GM21515 (cell line): Measurements from ENCODE around the gene DPP8.
"Not testable (repeated sequence)": the region's sequence is repeated elsewhere in the genome, so short reads cannot be mapped to it uniquely, and the experiment has no call there.

ENCODE experiments used
- ATAC-seq: cut with Tn5 transposase; IDR thresholded peaks from one replicate; pipeline ENCODE4 v1.9.1; 2021; ENCODE audit not compliant: unreplicated experiment

The DPP8 gene

GRCh38 chr15:65405791-65406423, 111.6 kb downstream of the DPP8 start:
- no peak for ATAC-seq

GRCh38 chr15:65404186-65404872, 113.2 kb downstream of the DPP8 start:
- ATAC-seq = no peak

- ATAC-seq = no peak
Observed at GRCh38 chr15:65402961-65403360, 114.5 kb downstream of the DPP8 start.

GRCh38 chr15:65401611-65402240, 115.8 kb downstream of the DPP8 start:
- ATAC-seq = no peak

- no peak for ATAC-seq
Observed at GRCh38 chr15:65400760-65401610, 116.5 kb downstream of the DPP8 start.

GRCh38 chr15:65399997-65400396, 117.5 kb downstream of the DPP8 start:
- no peak for ATAC-seq

GRCh38 chr15:65399001-65399706, 118.3 kb downstream of the DPP8 start:
- ATAC-seq = no peak

GRCh38 chr15:65398486-65398885, 119.0 kb downstream of the DPP8 start:
- not testable (repeated sequence) for ATAC-seq

GRCh38 chr15:65396965-65397317, 120.5 kb downstream of the DPP8 start:
- ATAC-seq = no peak

GRCh38 chr15:65396283-65396964, 121.1 kb downstream of the DPP8 start:
- no peak for ATAC-seq

GRCh38 chr15:65395567-65396202, 121.8 kb downstream of the DPP8 start:
- ATAC-seq = no peak

GRCh38 chr15:65394936-65395335, 122.6 kb downstream of the DPP8 start:
- no peak for ATAC-seq

- no peak for ATAC-seq
Observed at GRCh38 chr15:65394280-65394789, 123.2 kb downstream of the DPP8 start.

GRCh38 chr15:65393557-65393956, 123.9 kb downstream of the DPP8 start:
- ATAC-seq = no peak

GRCh38 chr15:65393091-65393490, 124.4 kb downstream of the DPP8 start:
- no peak for ATAC-seq
